ENCODE data around the gene MSN.

- no peak for TF ChIP-seq USF2 (CRISPR knock-in tag; IDR thresholded peaks at IDR 0.05)
- no peak for TF ChIP-seq SMAD4 (CRISPR knock-in tag; IDR thresholded peaks at IDR 0.05)
These were observed 90.5 kb downstream of the MSN start for GRCh38 chrX:65757943-65758342.

Measured in WTC11 (cell line).